Pancreas (tissue), 10 donors: ENCODE data around the gene MBOAT2. TPM values are rescaled to one million over a fixed set of nuclear protein-coding genes. Genes with fewer than 3 reads are reported as not detected.

Experiments used
- ATAC-seq, 4 donors: fragments of 200-7000 bp; cut with Tn5 transposase; one replicate each; pipeline versions ENCODE4 v1.8.0 to v1.9.1; 2020; ENCODE audit warnings: mild to moderate bottlenecking in 4 of 4, moderate library complexity in 4 of 4
- DNase-seq, 6 donors: peaks; one replicate each; pipeline ENCODE4 v3.0.0-alpha.2; 2020
- FAIRE-seq: peaks from 2 replicates; lab custom pipeline; 2012; peaks lifted over from hg19 to GRCh38; lab: Jason Lieb, UNC
- H3K27ac ChIP-seq, 4 donors: fragments of 200-600 bp; sonication (generic); 1 replicate in 3 of 4; 2 replicates in 1 of 4; pipeline versions ENCODE4 v1.5.0 to v1.8.0; 2020
- H3K27me3 ChIP-seq, 4 donors: fragments of 200-600 bp; one replicate each; pipeline ENCODE4 v1.8.0; 2021
- H3K36me3 ChIP-seq, 3 donors: fragments of 200-600 bp; sonication (generic) in 1 of 3; one replicate each; pipeline versions ENCODE4 v1.5.0 to v1.8.0; 2020 to 2021
- H3K4me1 ChIP-seq, 3 donors: fragments of 200-600 bp; one replicate each; pipeline ENCODE4 v1.8.0; 2021
- H3K4me3 ChIP-seq, 4 donors: fragments of 200-600 bp; sonication (generic) in 2 of 4; one replicate each; pipeline versions ENCODE4 v1.5.0 to v1.8.0; 2020 to 2021
- H3K9me3 ChIP-seq, 4 donors: fragments of 200-600 bp; one replicate each; pipeline ENCODE4 v1.8.0; 2021
- CTCF ChIP-seq, 4 donors: fragments of 200-600 bp; sonication (generic) in 3 of 4; IDR thresholded peaks; one replicate each; pipeline versions ENCODE4 v1.5.0 to v1.8.0; 2021; ENCODE audit warnings: antibody characterized with exemption in 4 of 4
- WGBS, 2 donors: extraction: QIAGEN DNeasy Blood & Tissue Kit; methylation state at CpG; one replicate each; pipeline ENCODE4 v1.1.7; 2013; 5-methylcytosine and 5-hydroxymethylcytosine counted together
- intact Hi-C, 3 donors: fragments of 100-400 bp; cut with DNase I; formaldehyde crosslinking; loops; one replicate each; pipeline versions ENCODE4 v1.11.1 to v1.14.2; 2022
- polyA plus RNA-seq, 2 donors: library from polyadenylated mRNA; stranded (reverse); fragments of 200-250 nt; gene quantifications; one replicate each; pipeline ENCODE4 v1.2.3, GENCODE V29; 2013
- total RNA-seq, 6 donors: library from RNA; stranded (reverse); fragmentation: NEBNext Ultra II Directional in 4 of 6; extraction: Animal tissue kit (Norgen Biotek cat#: 25700) in 4 of 6; gene quantifications; one replicate each; pipeline versions ENCODE4 v1.2.1 to v1.2.4, GENCODE V29; 2021 to 2023
- donor health status: healthy with polysubstance abuse.
- donor health status: DM: no; HTN: no; CAD: no; lungs with moderate emphysema.
- donor health status: DM: no; HTN: no; CAD: no.
- donor health status: control.
- donor health status: control.
- donor health status: Bipolar disorder and iron deficiency.
- donor health status: DM: yes; HTN: yes; CAD: no.
- donor health status: DM: no; HTN: no; CAD: no.
- donor health status: DM: no; HTN: no; CAD: no.
- donor health status: DM: yes; HTN: yes; CAD: no.

The MBOAT2 gene
- total and polyA plus RNA-seq, 8 donors, result 1.2 to 5.7 (median 2.5) TPM

GRCh38 chr2:8855010-8855409, 148.5 kb downstream of the MBOAT2 start:
- no peak for DNase-seq
- intact Hi-C loops, result no loop called here
- H3K27ac ChIP-seq, result no peak overlapping the region
- H3K4me1 ChIP-seq, result no peaks in the 10 kb centered on the region
- H3K36me3 ChIP-seq, result no peaks in the 10 kb centered on the region
- no peaks in the 10 kb centered on the region for H3K9me3 ChIP-seq
- ATAC-seq, result no peak
- no peak overlapping the region for H3K4me3 ChIP-seq
- H3K27me3 ChIP-seq, result no peaks in the 10 kb centered on the region
- 69 to 75% methylated on average over 3 of the region's 3 CpGs for WGBS, 2 donors
- no peak for TF ChIP-seq CTCF (IDR thresholded peaks at IDR 0.05)
- FAIRE-seq, result no peak

GRCh38 chr2:8853426-8853825, 150.1 kb downstream of the MBOAT2 start:
- FAIRE-seq (no peak), DNase-seq (no peak), ATAC-seq (no peak)
- TF ChIP-seq CTCF (IDR thresholded peaks at IDR 0.05), result no peak
- intact Hi-C loops, result no loop called here
- Histone ChIP-seq H3K4me3 (no peak overlapping the region), H3K9me3 (no peaks in the 10 kb centered on the region), H3K27ac (no peak overlapping the region), H3K36me3 (no peaks in the 10 kb centered on the region), H3K27me3 (no peaks in the 10 kb centered on the region), H3K4me1 (no peaks in the 10 kb centered on the region)
- WGBS, 2 donors, result 81 to 83% methylated on average over 4 of the region's 4 CpGs

- no peak for FAIRE-seq
- Histone ChIP-seq H3K4me3 (no peak overlapping the region), H3K4me1 (no peaks in the 10 kb centered on the region), H3K9me3 (no peaks in the 10 kb centered on the region), H3K27me3 (no peaks in the 10 kb centered on the region), H3K27ac (no peak overlapping the region), H3K36me3 (no peaks in the 10 kb centered on the region)
- WGBS, 2 donors, result 76 to 80% methylated on average over 10 of the region's 10 CpGs
- ATAC-seq, result no peak
- no peak for TF ChIP-seq CTCF (IDR thresholded peaks at IDR 0.05)
- no peak for DNase-seq
- intact Hi-C loops, result no loop called here
Observed at GRCh38 chr2:8851811-8852560, 151.5 kb downstream of the MBOAT2 start.

- no peak for TF ChIP-seq CTCF (IDR thresholded peaks at IDR 0.05)
- no peaks in the 10 kb centered on the region for H3K27me3 ChIP-seq
- no peak for FAIRE-seq
- H3K27ac ChIP-seq, result no peak overlapping the region
- intact Hi-C loops, result no loop called here
- no peaks in the 10 kb centered on the region for H3K4me1 ChIP-seq
- H3K4me3 ChIP-seq, result no peak overlapping the region
- H3K36me3 ChIP-seq, result no peaks in the 10 kb centered on the region
- WGBS, 2 donors, result 86 to 90% methylated on average over 8 of the region's 8 CpGs
- no peak for DNase-seq
- no peaks in the 10 kb centered on the region for H3K9me3 ChIP-seq
- no peak for ATAC-seq
Observed at GRCh38 chr2:8850845-8851487, 152.5 kb downstream of the MBOAT2 start.

GRCh38 chr2:8849327-8849726, 154.2 kb downstream of the MBOAT2 start:
- Histone ChIP-seq H3K9me3 (no peaks in the 10 kb centered on the region), H3K36me3 (no peaks in the 10 kb centered on the region), H3K4me3 (no peak overlapping the region), H3K27ac (no peak overlapping the region), H3K27me3 (no peaks in the 10 kb centered on the region), H3K4me1 (no peaks in the 10 kb centered on the region)
- intact Hi-C loops, result no loop called here
- FAIRE-seq (no peak), DNase-seq (no peak), ATAC-seq (no peak)
- no peak for TF ChIP-seq CTCF (IDR thresholded peaks at IDR 0.05)
- 81 to 85% methylated on average over 4 of the region's 4 CpGs for WGBS, 2 donors
